ENCODE measurements around the gene TNFRSF1B. TPM values are rescaled to one million over a fixed set of nuclear protein-coding genes. Genes with fewer than 3 reads are reported as not detected.

The TNFRSF1B gene
- total and polyA plus RNA-seq, 9 of the 15 experiments (the other 6 are each of a cell fraction or from before 2014, with no cell fraction given) = 8.8 to 91.3 (median 36.0) TPM

GRCh38 chr1:12202577-12202976 lies 35.8 kb downstream of the TNFRSF1B start (continued):
- TF ChIP-seq ZNF146 (CRISPR knock-in tag; IDR thresholded peaks at IDR 0.05; ENCODE audit: unreplicated experiment) = no peak
- no peak for TF ChIP-seq ZNF583 (CRISPR knock-in tag; IDR thresholded peaks at IDR 0.05)
- no peak for TF ChIP-seq NEUROD1 (IDR thresholded peaks at IDR 0.05; ENCODE audit: borderline replicate concordance, low read depth, low read length, partially characterized antibody)
- TF ChIP-seq HMG20B (CRISPR knock-in tag; IDR thresholded peaks at IDR 0.05) = no peak
- no peak for TF ChIP-seq SLC30A9 (CRISPR knock-in tag; IDR thresholded peaks at IDR 0.05)
- TF ChIP-seq MITF (IDR thresholded peaks at IDR 0.05) = no peak
- no peak for TF ChIP-seq HDAC3 (IDR thresholded peaks at IDR 0.05; ENCODE audit: borderline replicate concordance, partially characterized antibody)
- TF ChIP-seq RCOR1 (IDR thresholded peaks at IDR 0.05; ENCODE audit: borderline replicate concordance in 1 of 2, low read depth in 2 of 2, low read length in 2 of 2) = peak; percentile 48 to 76; a peak in 3 of 4 replicates
- TF ChIP-seq MED1 (CRISPR knock-in tag; IDR thresholded peaks at IDR 0.05; ENCODE audit: borderline replicate concordance) = no peak
- TF ChIP-seq MCM7 (IDR thresholded peaks at IDR 0.05) = no peak
- peak; percentile 66; the same call in 1 of the 2 replicates for TF ChIP-seq HDAC2 (IDR thresholded peaks at IDR 0.05)
- no peak for TF ChIP-seq NR3C1 (CRISPR knock-in tag; IDR thresholded peaks at IDR 0.05)
- TF ChIP-seq ZNF398 (CRISPR knock-in tag; IDR thresholded peaks at IDR 0.05) = no peak
- TF ChIP-seq MCM5 (IDR thresholded peaks at IDR 0.05; ENCODE audit: low read depth) = no peak
- TF ChIP-seq ZFP1 (CRISPR knock-in tag; IDR thresholded peaks at IDR 0.05) = no peak
- peak; percentile 91 for TF ChIP-seq BCOR (IDR thresholded peaks at IDR 0.05)
- TF ChIP-seq ZEB2 (IDR thresholded peaks at IDR 0.05) = no peak
- no peak for TF ChIP-seq USF1 (CRISPR knock-in tag; IDR thresholded peaks at IDR 0.05)
- no peak for TF ChIP-seq GABPA (tag; conservative IDR thresholded peaks at IDR 0.05; ENCODE audit: low read depth)
- TF ChIP-seq BRCA1 (IDR thresholded peaks at IDR 0.05) = no peak
- no peak for TF ChIP-seq BRCA1 (CRISPR knock-in tag; IDR thresholded peaks at IDR 0.05)
- no peak for TF ChIP-seq ZNF277 (CRISPR knock-in tag; IDR thresholded peaks at IDR 0.05; ENCODE audit: borderline replicate concordance)
- no peak for TF ChIP-seq HNRNPK (IDR thresholded peaks at IDR 0.05; ENCODE audit: low read depth, low read length, poor library complexity, severe bottlenecking)
- TF ChIP-seq ZKSCAN3 (CRISPR knock-in tag; IDR thresholded peaks at IDR 0.05) = no peak
- TF ChIP-seq ZNF124 (CRISPR knock-in tag; IDR thresholded peaks at IDR 0.05) = 0 out of 2 replicates have a peak, but pooled peaks have one; percentile 36
